ENCODE results near the gene RABL3. TPM values are rescaled to one million over a fixed set of nuclear protein-coding genes. Genes with fewer than 3 reads are reported as not detected.
"Not testable (repeated sequence)": the region's sequence is repeated elsewhere in the genome, so short reads cannot be mapped to it uniquely, and the experiment has no call there.

The RABL3 gene
- total RNA-seq, 1 donor from 2014 or later, result 29.3 TPM

GRCh38 chr3:120688121-120688520 lies 54.2 kb downstream of the RABL3 start:
- Mint-ChIP-seq H3K27me3 (no peaks in the 10 kb centered on the region), H3K4me1 (no peaks in the 10 kb centered on the region), H3K36me3 (ENCODE audit: low read depth) (peaks cover 10% of the 10 kb centered on the region), H3K4me3 (no peak overlapping the region), H3K27ac (no peak overlapping the region), H3K9me3 (no peaks in the 10 kb centered on the region)
- DNase-seq, result no peak
- intact Hi-C loops (cut with micrococcal nuclease), result no loop called here

- Mint-ChIP-seq H3K4me3 (no peak overlapping the region), H3K27ac (no peak overlapping the region), H3K27me3 (no peaks in the 10 kb centered on the region), H3K36me3 (ENCODE audit: low read depth) (peaks cover 9% of the 10 kb centered on the region), H3K4me1 (no peaks in the 10 kb centered on the region), H3K9me3 (no peaks in the 10 kb centered on the region)
- DNase-seq, result no peak
- intact Hi-C loops (cut with micrococcal nuclease), result no loop called here
These were observed 56.9 kb downstream of the RABL3 start for GRCh38 chr3:120685411-120685810.

DNA sequence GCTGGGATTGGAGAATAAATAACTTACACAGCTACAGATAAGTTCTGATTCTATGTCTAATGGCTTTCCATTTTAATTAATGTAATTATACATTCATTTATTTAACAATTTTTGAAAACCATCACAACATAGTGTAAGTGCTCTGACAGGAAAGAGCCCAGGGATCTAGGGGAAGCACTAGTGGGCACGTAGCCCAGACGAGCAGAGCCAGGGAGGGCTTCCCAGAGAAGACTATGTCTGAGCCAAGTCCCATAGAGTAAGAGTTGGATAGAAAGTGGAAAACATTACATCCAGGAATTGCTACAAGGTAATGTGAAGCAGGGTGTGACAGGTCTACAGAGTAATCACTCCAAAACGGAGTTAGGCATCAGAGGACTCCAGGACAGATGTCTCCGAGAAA lies 57.4 kb downstream of the RABL3 start:
- no peak for DNase-seq
- no peak overlapping the region for H3K27ac Mint-ChIP-seq

DNA sequence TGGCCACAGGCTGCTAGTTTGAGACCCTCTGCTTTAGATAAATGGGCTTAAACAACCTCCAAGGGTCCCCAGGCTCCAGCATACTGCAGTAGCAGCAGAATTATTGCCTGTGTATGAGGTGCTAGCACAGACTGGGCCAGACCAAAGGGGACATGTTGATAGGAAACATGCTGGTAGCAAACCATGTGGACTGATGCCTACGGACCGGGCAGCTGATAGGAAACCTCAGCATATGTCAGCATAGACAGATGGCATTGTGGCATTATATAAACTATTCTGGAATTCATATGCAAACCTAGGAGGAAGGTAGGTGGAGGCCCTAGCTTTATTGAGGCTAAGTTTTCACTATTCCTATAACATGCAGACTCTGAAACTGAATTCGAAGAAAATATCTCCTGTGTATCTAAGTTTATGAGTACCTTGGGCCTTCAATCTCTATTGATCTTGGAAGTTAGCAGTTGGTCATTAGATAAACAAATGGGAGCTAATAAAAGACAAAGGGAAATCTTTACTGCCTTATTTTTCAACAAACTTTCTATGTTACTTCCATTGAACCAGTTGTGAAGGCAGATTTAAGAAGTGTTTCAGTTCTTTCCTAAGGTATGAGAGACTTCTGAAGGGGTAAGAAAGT lies 58.5 kb downstream of the RABL3 start:
- peaks cover 3% of the 10 kb centered on the region for H3K36me3 Mint-ChIP-seq (ENCODE audit: low read depth)
- intact Hi-C loops (cut with micrococcal nuclease), result no loop called here
- peaks cover 3% of the 10 kb centered on the region for H3K4me1 Mint-ChIP-seq
- DNase-seq, result no peak
- H3K27ac Mint-ChIP-seq, result no peak overlapping the region
- no peaks in the 10 kb centered on the region for H3K9me3 Mint-ChIP-seq
- no peaks in the 10 kb centered on the region for H3K27me3 Mint-ChIP-seq
- no peak overlapping the region for H3K4me3 Mint-ChIP-seq

More for the DNA sequence above, 57.4 kb downstream of the RABL3 start:
- Mint-ChIP-seq H3K36me3 (ENCODE audit: low read depth) (peaks cover 9% of the 10 kb centered on the region), H3K4me1 (no peaks in the 10 kb centered on the region), H3K4me3 (no peak overlapping the region), H3K9me3 (no peaks in the 10 kb centered on the region), H3K27me3 (no peaks in the 10 kb centered on the region)
- intact Hi-C loops (cut with micrococcal nuclease), result no loop called here

DNA sequence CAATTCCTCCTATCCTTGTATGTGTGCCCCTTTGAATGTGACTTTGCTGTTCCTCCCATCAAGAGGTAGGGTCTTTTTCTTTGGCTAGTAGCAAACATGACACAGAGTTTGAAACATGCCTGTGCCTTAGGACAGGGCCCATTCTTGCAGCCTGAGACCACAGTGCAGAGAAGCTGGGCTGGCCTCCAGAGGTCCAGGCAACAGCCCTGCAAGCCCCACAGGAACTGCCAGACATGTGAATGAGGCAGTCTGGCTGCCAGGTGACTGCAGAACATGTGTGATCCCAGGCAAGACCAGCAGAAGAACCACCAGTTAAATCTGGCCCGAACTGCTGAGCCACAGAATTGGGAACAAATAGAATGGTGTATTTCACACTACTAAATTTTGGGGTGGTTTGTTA lies 59.1 kb downstream of the RABL3 start:
- Mint-ChIP-seq H3K4me3 (no peak overlapping the region), H3K27me3 (no peaks in the 10 kb centered on the region), H3K27ac (no peak overlapping the region), H3K4me1 (peaks cover 5% of the 10 kb centered on the region), H3K36me3 (ENCODE audit: low read depth) (peaks cover 3% of the 10 kb centered on the region), H3K9me3 (no peaks in the 10 kb centered on the region)
- no peak for DNase-seq
- intact Hi-C loops (cut with micrococcal nuclease), result no loop called here

GRCh38 chr3:120682095-120682681 lies 60.1 kb downstream of the RABL3 start, which contains the start of gene HGD:
Gene HGD (minus strand): TSS chr3:120682239. CDS start chr3:120682111, 128 bp downstream.
- Mint-ChIP-seq H3K4me3 (no peak within 1 kb of the TSS), H3K27me3 (no peaks in the 10 kb centered on the region), H3K36me3 (ENCODE audit: low read depth) (peaks cover 3% of the 10 kb centered on the region), H3K27ac (no peak within 1 kb of the TSS), H3K4me1 (peaks cover 5% of the 10 kb centered on the region), H3K9me3 (no peaks in the 10 kb centered on the region)
- intact Hi-C loops (cut with micrococcal nuclease), result no loop called here
- no peak for DNase-seq

- DNase-seq, result no peak
- H3K27ac Mint-ChIP-seq, result no peak overlapping the region
- peaks cover 5% of the 10 kb centered on the region for H3K4me1 Mint-ChIP-seq
- H3K4me3 Mint-ChIP-seq, result no peak overlapping the region
- H3K36me3 Mint-ChIP-seq (ENCODE audit: low read depth), result no peaks in the 10 kb centered on the region
- H3K27me3 Mint-ChIP-seq, result no peaks in the 10 kb centered on the region
- intact Hi-C loops (cut with micrococcal nuclease), result no loop called here
- H3K9me3 Mint-ChIP-seq, result no peaks in the 10 kb centered on the region
These were observed 60.7 kb downstream of the RABL3 start for GRCh38 chr3:120681506-120682038.

DNA sequence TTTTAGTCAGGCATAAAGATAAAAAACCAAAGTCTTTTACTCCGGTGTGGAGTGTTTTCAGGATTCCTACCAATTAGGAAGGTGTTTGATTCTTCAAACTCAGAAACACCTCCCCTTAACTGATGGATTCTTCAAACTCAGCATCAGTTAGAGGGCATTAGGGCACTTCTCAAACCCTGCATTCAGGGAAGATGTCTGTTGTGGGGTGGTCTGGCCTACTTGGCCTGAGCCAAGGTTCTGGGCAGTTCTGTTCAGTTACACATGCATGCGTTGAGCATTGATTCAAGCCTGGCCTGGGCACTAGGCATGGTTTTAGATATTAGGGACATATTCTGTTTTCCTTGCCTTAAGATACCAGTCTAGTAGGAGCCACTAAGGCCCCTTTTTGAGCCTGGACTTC lies 61.3 kb downstream of the RABL3 start:
- H3K9me3 Mint-ChIP-seq, result no peaks in the 10 kb centered on the region
- no peak overlapping the region for H3K4me3 Mint-ChIP-seq
- H3K27me3 Mint-ChIP-seq, result no peaks in the 10 kb centered on the region
- H3K4me1 Mint-ChIP-seq, result peaks cover 5% of the 10 kb centered on the region
- H3K27ac Mint-ChIP-seq, result no peak overlapping the region
- intact Hi-C loops (cut with micrococcal nuclease), result no loop called here
- no peak for DNase-seq
- no peaks in the 10 kb centered on the region for H3K36me3 Mint-ChIP-seq (ENCODE audit: low read depth)

- peaks cover 5% of the 10 kb centered on the region for H3K4me1 Mint-ChIP-seq
- H3K27ac Mint-ChIP-seq, result no peak overlapping the region
These were observed 62.0 kb downstream of the RABL3 start for GRCh38 chr3:120680193-120680894.

GRCh38 chr3:120678984-120679383 lies 63.3 kb downstream of the RABL3 start:
- no peaks in the 10 kb centered on the region for H3K36me3 Mint-ChIP-seq (ENCODE audit: low read depth)
- H3K27ac Mint-ChIP-seq, result no peak overlapping the region
- no peak overlapping the region for H3K4me3 Mint-ChIP-seq
- peaks cover 2% of the 10 kb centered on the region for H3K27me3 Mint-ChIP-seq
- peaks cover 5% of the 10 kb centered on the region for H3K4me1 Mint-ChIP-seq
- H3K9me3 Mint-ChIP-seq, result no peaks in the 10 kb centered on the region
- no peak for DNase-seq
- intact Hi-C loops (cut with micrococcal nuclease), result no loop called here

More at GRCh38 chr3:120680193-120680894, 62.0 kb downstream of the RABL3 start:
- Mint-ChIP-seq H3K4me3 (no peak overlapping the region), H3K9me3 (no peaks in the 10 kb centered on the region), H3K36me3 (ENCODE audit: low read depth) (no peaks in the 10 kb centered on the region), H3K27me3 (peaks cover 2% of the 10 kb centered on the region)
- DNase-seq, result no peak
- intact Hi-C loops (cut with micrococcal nuclease), result no loop called here

DNA sequence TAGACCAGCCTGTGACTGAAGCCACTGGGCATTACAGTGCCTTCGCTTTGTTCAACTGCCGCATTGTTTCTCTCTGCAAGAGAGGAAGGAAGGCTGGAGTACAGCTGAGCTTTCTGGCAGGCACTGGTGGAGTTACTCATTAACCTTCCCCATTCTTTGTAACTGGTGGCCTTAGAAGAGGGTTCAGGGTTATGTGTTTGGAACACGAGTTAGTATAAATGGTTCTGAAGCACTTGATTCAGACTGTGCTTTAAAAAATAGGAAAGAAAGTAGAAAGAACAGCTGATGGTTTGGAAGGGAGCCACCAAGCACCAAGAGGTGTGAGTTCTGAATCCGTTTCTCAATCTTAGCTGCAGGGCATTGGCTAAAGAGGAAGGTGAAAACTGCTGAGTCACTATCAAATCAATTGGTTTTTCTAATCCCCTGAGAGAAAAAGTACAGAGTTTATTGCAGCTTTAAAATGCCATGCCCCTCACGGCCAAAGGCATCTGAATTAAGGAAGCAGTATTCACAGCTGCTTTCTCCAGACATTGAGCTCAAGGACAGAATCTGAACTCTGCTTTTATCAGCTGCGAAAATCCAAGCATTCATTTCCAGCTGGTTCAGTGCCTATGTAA lies 63.9 kb downstream of the RABL3 start:
- Mint-ChIP-seq H3K4me1 (peaks cover 5% of the 10 kb centered on the region), H3K36me3 (ENCODE audit: low read depth) (no peaks in the 10 kb centered on the region), H3K27me3 (peaks cover 2% of the 10 kb centered on the region), H3K27ac (no peak overlapping the region), H3K4me3 (no peak overlapping the region), H3K9me3 (no peaks in the 10 kb centered on the region)
- intact Hi-C loops (cut with micrococcal nuclease), result no loop called here
- no peak for DNase-seq

GRCh38 chr3:120677193-120677592 lies 65.1 kb downstream of the RABL3 start:
- H3K27ac Mint-ChIP-seq, DNase-seq: not testable (repeated sequence)

GRCh38 chr3:120673116-120673515 lies 69.2 kb downstream of the RABL3 start:
- Mint-ChIP-seq H3K4me1 (no peaks in the 10 kb centered on the region), H3K4me3 (no peak overlapping the region), H3K27me3 (peaks cover 2% of the 10 kb centered on the region), H3K9me3 (no peaks in the 10 kb centered on the region), H3K36me3 (ENCODE audit: low read depth) (no peaks in the 10 kb centered on the region), H3K27ac (no peak overlapping the region)
- no peak for DNase-seq
- intact Hi-C loops (cut with micrococcal nuclease), result no loop called here

More at GRCh38 chr3:120677193-120677592, 65.1 kb downstream of the RABL3 start:
- H3K4me3 Mint-ChIP-seq; H3K27me3 Mint-ChIP-seq; H3K9me3 Mint-ChIP-seq; H3K4me1 Mint-ChIP-seq; H3K36me3 Mint-ChIP-seq (ENCODE audit: low read depth); intact Hi-C loops (cut with micrococcal nuclease): not testable (repeated sequence)

DNA sequence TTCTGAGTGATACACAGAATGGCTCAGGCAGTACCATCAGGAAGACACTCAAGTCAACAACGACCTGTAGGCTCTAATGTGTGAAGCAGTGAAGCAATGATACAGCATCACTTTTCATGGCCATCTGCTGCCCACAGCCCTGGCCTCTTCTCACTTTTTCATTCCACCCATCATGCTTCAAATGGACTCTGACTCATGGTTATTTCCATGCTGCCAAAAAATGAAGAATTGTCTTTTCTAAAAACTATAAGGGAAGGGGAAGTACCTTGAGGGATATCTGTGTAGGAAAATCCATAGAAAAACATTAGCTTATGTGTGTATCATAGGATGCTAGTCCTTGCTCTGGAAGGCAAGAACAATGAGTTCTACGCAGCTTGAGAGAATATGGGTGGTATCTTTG lies 71.7 kb downstream of the RABL3 start:
- Mint-ChIP-seq H3K27ac (no peak overlapping the region), H3K4me1 (no peaks in the 10 kb centered on the region), H3K36me3 (ENCODE audit: low read depth) (no peaks in the 10 kb centered on the region), H3K4me3 (no peak overlapping the region), H3K9me3 (no peaks in the 10 kb centered on the region), H3K27me3 (peaks cover 2% of the 10 kb centered on the region)
- no peak for DNase-seq
- intact Hi-C loops (cut with micrococcal nuclease), result no loop called here
